AG04450 (cell line): ENCODE results near the gene FOLR3. TPM values are rescaled to one million over a fixed set of nuclear protein-coding genes. Genes with fewer than 3 reads are reported as not detected.

ENCODE experiments used
- CTCF ChIA-PET: fragments of 300-600, 350-600 bp; formaldehyde crosslinking; extraction: SDS; loops from one replicate; lab custom pipeline; 2022; ENCODE audit warnings: antibody characterized with exemption, inconsistent platforms; lab: Charles Lee
- POLR2A ChIA-PET: fragments of 350-600 bp; formaldehyde crosslinking; extraction: SDS; loops from one replicate; lab custom pipeline; 2021; ENCODE audit warnings: antibody characterized with exemption, inconsistent platforms; lab: Yijun Ruan, JAX
- DNase-seq: peaks from one replicate; pipeline ENCODE4 v3.0.0-alpha.2; 2011; ENCODE audit warnings: low read depth, low spot score
- H3K27ac ChIP-seq: one replicate; pipeline ENCODE4 v1.5.1; 2012; ENCODE audit warnings: low read depth, low read length, control low read depth
- H3K27me3 ChIP-seq: one replicate; pipeline ENCODE4 v1.6.0; 2012; ENCODE audit warnings: low read length; ENCODE audit not compliant: control insufficient read depth, insufficient read depth
- H3K4me3 ChIP-seq: 2 replicates; pipeline ENCODE4 v1.5.1; 2011; ENCODE audit warnings: mild to moderate bottlenecking, low read depth, low read length, control low read depth
- H3K9me3 ChIP-seq: 2 replicates; pipeline ENCODE4 v1.5.1; 2012; ENCODE audit warnings: low read length; ENCODE audit not compliant: control insufficient read depth, insufficient read depth
- polyA plus RNA-seq: library from polyadenylated mRNA; depleted of rRNA; stranded (reverse); fragments of >200 nt; gene quantifications from 2 replicates; pipeline ENCODE4 v1.2.3, GENCODE V29; 2011
- TF ChIP-seq, protein P1 (sequence below): IDR thresholded peaks from 2 replicates; pipeline ENCODE4 v1.5.1; 2011; ENCODE audit warnings: low read depth, low read length, control low read depth, inconsistent platforms

The FOLR3 gene
- polyA plus RNA-seq, 1 experiment = 0.24 TPM

DNA sequence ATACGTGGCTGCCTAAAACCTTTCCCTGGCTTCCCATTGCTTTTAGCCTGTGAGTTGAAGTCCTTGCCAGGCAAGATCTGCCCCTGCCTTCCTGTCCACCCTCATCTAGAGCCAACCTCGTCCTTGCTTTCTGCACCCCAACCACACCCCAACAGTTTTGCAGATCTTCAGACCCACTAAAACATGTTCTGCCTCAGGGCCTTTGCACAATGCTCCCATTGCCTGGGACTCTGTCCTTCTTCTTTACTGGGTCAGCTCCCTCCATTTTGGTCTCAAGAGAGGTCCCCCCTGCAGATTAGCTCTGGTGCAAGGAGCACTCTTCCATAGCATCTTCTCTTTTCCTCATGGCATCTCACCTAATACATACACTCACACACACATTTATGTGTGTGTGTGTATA is 14.6 kb upstream of the FOLR3 start:
- TF ChIP-seq, protein P1, sequence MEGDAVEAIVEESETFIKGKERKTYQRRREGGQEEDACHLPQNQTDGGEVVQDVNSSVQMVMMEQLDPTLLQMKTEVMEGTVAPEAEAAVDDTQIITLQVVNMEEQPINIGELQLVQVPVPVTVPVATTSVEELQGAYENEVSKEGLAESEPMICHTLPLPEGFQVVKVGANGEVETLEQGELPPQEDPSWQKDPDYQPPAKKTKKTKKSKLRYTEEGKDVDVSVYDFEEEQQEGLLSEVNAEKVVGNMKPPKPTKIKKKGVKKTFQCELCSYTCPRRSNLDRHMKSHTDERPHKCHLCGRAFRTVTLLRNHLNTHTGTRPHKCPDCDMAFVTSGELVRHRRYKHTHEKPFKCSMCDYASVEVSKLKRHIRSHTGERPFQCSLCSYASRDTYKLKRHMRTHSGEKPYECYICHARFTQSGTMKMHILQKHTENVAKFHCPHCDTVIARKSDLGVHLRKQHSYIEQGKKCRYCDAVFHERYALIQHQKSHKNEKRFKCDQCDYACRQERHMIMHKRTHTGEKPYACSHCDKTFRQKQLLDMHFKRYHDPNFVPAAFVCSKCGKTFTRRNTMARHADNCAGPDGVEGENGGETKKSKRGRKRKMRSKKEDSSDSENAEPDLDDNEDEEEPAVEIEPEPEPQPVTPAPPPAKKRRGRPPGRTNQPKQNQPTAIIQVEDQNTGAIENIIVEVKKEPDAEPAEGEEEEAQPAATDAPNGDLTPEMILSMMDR = no peak
- ChIA-PET CTCF (no interaction called here), POLR2A (no interaction called here)
- no peaks in the 10 kb centered on the region for H3K27me3 ChIP-seq
- no peak overlapping the region for H3K27ac ChIP-seq
- no peak overlapping the region for H3K4me3 ChIP-seq
- peaks cover 3% of the 10 kb centered on the region; the same call in 1 of the 2 replicates for H3K9me3 ChIP-seq
- no peak for DNase-seq

DNA sequence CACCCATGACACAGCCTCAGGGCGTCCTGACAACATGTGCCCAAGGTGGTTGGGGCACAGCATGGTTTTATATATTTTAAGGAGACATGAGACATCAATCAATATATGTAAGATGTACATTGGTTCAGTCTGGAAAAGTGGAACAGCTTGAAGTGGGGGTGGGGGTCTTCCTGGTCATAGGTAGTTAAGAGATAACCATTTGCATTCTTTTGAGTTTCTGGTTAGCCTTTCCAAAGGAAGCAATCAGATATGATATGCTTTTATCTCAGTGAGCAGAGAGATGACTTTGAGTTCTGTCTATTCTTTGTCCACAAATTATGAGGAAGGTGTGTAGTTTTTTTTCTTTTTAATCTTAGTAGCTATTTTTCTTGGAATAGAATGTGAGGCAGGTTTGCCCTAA is 12.9 kb upstream of the FOLR3 start:
- no peak overlapping the region for H3K27ac ChIP-seq
- TF ChIP-seq, protein P1 = no peak
- CTCF ChIA-PET = interaction anchor here (0.9 to 1.2 kb wide), 2 partner anchors 21 to 97 kb away, joined by 3 to 4 read pairs; no protein-coding TSS in a partner anchor
- no peak for DNase-seq
- H3K9me3 ChIP-seq = peaks cover 3% of the 10 kb centered on the region; the same call in 1 of the 2 replicates
- POLR2A ChIA-PET = no interaction called here
- H3K4me3 ChIP-seq = no peak overlapping the region
- no peaks in the 10 kb centered on the region for H3K27me3 ChIP-seq

DNA sequence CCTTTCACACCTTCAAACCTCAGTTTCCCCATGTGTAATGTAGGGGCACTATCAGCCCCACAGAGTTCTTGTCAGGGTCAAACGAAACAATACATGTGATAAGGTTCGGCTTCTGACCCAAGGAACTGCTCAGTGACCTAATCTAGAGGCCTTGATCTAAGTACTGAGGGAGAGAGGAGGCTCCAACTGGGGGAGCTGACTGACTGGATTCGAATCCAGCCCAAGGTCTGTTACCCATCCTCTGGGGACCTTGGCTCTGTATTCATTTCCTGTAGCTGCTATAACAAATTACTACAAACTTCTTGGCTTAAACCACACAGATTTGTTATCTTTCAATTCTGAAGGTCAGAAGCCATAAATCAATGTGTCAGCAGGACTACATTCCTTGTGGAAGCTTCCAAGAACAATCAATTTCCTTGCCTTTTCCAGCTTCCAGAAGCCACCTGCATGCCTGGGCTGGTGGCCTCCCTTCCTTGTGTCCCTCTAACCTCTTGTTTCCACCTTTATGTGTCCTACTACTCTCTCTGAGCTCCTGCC is 12.3 kb upstream of the FOLR3 start:
- TF ChIP-seq, protein P1 = no peak
- no peak for DNase-seq
- CTCF ChIA-PET = interaction anchor here (0.9 to 1.2 kb wide), 2 partner anchors 20 to 98 kb away, joined by 3 to 4 read pairs; no protein-coding TSS in a partner anchor
- H3K9me3 ChIP-seq = peaks cover 3% of the 10 kb centered on the region; the same call in 1 of the 2 replicates
- POLR2A ChIA-PET = no interaction called here
- H3K4me3 ChIP-seq = no peak overlapping the region
- H3K27ac ChIP-seq = no peak overlapping the region
- no peaks in the 10 kb centered on the region for H3K27me3 ChIP-seq

DNA sequence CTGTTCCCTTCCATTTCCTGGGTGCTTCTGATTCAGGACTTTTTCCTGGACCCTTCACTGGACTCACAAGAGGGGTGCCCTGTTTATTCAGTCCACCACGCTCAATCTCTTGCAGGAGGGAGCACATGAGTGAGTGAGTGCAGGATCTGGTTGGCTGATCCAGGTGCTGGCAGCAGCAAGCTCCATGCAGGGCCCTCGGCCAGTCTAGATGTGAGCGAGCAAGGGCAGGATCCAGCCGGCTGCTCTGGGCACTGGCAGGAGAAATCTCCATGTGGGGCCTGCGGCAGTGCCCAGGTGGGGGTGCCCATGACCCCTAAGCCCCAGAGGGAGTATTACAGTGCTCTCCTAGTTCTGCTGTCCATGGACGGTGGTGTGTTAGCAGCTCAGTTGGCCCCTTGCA is 11.5 kb upstream of the FOLR3 start:
- Histone ChIP-seq H3K27ac (no peak overlapping the region), H3K9me3 (peaks cover 11% of the 10 kb centered on the region), H3K27me3 (no peaks in the 10 kb centered on the region), H3K4me3 (no peak overlapping the region)
- ChIA-PET CTCF (no interaction called here), POLR2A (no interaction called here)
- TF ChIP-seq, protein P1 = no peak
- DNase-seq = no peak

DNA sequence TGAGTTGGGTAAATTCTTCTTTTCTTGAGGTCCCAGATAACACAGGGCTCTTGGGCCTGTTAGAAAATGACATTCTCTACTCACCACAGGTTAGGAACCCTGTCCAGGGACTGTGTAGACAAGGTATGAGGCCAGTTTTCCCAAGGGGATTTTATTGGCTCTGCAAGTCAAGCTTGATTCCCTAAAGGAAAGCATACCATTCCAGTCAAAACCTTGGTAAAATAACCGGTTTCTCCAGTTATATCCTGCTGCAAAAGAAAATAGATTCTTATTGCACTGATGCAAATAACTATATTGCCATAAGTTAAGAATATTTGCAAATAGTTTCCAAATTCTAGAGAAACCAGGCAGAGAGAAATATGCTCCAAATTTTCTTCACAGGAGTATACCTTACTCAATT is 9.6 kb upstream of the FOLR3 start:
- Histone ChIP-seq H3K27me3 (no peaks in the 10 kb centered on the region), H3K4me3 (no peak overlapping the region), H3K9me3 (peaks cover 11% of the 10 kb centered on the region), H3K27ac (no peak overlapping the region)
- CTCF ChIA-PET = interaction anchor here (0.6 to 1.3 kb wide), 3 partner anchors 17 to 57 kb away, joined by 3 to 4 read pairs (median 3); no protein-coding TSS in a partner anchor
- TF ChIP-seq, protein P1 = no peak
- DNase-seq = no peak
- POLR2A ChIA-PET = no interaction called here
